Measurements from ENCODE around the gene TNFAIP8L1. TPM values are rescaled to one million over a fixed set of nuclear protein-coding genes. Genes with fewer than 3 reads are reported as not detected.

TNFAIP8L1 gene
- total RNA-seq, 1 donor from 2014 or later, result 60.1 TPM

DNA sequence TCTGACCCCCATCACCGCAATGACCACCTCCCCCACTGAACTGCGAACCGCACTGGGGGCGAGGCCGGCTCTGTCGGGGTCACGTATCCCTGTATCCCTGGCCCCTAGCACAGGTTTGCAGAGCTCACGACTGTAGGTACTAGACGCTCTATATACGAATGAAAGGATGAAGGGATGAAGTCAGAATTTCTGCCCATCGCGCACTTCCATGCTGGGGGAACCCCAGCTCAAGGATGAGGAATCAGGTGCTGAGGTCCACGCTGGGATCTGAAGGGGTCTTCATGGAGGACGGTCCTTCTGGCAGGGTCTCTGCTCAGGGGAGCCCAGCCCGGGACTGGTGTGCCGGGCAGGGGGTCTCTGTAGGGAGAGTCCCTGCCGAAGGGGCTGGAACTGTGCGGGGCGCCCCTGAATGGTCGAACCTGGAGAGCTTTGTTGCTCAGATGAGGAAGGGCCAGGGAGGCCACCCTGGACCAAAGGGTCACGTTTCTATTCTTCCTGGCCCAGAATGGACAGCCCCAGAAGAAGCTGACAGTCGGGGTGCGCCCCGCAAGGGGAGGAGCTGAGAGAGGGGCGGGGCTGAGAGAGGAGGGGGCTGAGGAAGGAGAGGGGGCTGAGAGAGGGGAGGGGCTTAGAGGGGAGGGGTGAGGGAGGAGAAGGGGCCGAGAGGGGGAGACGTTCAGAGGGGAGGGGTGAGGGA is 41.9 kb upstream of the TNFAIP8L1 start:
- DNase-seq (ENCODE audit: low spot score), result no peak
- Mint-ChIP-seq H3K9me3 (ENCODE audit: unreplicated experiment) (no peaks in the 10 kb centered on the region), H3K27ac (ENCODE audit: unreplicated experiment) (no peak overlapping the region), H3K4me1 (ENCODE audit: unreplicated experiment) (no peaks in the 10 kb centered on the region), H3K27me3 (ENCODE audit: unreplicated experiment) (peaks cover 19% of the 10 kb centered on the region), H3K4me3 (ENCODE audit: unreplicated experiment) (no peak overlapping the region), H3K36me3 (ENCODE audit: low read depth, unreplicated experiment) (no peaks in the 10 kb centered on the region)
- TF ChIP-seq CTCF (IDR thresholded peaks at IDR 0.05; ENCODE audit: unreplicated experiment), result no peak

DNA sequence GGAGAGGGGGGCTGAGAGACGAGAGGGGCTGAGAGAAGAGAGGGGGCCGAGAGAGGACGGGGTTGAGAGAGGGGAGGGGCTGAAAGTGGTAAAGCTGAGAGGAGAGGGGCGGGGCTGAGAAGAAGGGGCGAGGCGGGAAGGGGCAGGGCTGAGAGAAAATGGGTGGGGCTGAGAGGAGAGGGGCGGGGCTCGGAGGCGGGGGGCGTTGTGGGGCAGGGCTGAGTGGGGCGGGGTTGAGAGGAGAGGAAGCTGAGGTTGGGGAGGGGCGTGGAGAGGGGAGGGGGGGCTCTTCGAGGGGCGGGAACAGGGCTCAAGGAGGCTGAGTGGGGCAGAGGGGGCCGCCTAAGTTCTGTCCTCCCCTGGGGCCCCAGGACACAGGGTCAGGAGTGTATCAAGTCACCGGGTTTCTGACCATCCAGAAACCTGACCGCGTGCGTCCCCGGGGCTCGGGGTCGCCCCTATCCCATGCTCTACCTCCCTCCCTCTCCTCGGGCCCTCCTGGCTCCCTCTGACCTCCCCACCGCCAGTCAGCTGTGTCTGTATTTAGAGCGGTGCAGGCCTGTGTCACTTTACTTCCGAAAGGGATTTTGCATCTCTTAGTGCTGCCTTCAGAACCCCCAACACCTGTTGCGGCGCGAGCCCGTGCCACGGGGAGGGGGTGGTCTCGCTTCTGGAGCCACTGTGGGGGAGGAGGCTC is 41.2 kb upstream of the TNFAIP8L1 start:
- Mint-ChIP-seq H3K9me3 (ENCODE audit: unreplicated experiment) (no peaks in the 10 kb centered on the region), H3K36me3 (ENCODE audit: low read depth, unreplicated experiment) (no peaks in the 10 kb centered on the region), H3K27ac (ENCODE audit: unreplicated experiment) (no peak overlapping the region), H3K4me3 (ENCODE audit: unreplicated experiment) (no peak overlapping the region), H3K27me3 (ENCODE audit: unreplicated experiment) (peaks cover 19% of the 10 kb centered on the region), H3K4me1 (ENCODE audit: unreplicated experiment) (no peaks in the 10 kb centered on the region)
- TF ChIP-seq CTCF (IDR thresholded peaks at IDR 0.05; ENCODE audit: unreplicated experiment), result no peak
- peak; percentile 60 for DNase-seq (ENCODE audit: low spot score)

- DNase-seq (ENCODE audit: low spot score), result no peak
- no peak overlapping the region for H3K4me3 Mint-ChIP-seq (ENCODE audit: unreplicated experiment)
- TF ChIP-seq CTCF (IDR thresholded peaks at IDR 0.05; ENCODE audit: unreplicated experiment), result no peak
- H3K36me3 Mint-ChIP-seq (ENCODE audit: low read depth, unreplicated experiment), result no peaks in the 10 kb centered on the region
- no peak overlapping the region for H3K27ac Mint-ChIP-seq (ENCODE audit: unreplicated experiment)
- H3K4me1 Mint-ChIP-seq (ENCODE audit: unreplicated experiment), result no peaks in the 10 kb centered on the region
- peaks cover 19% of the 10 kb centered on the region for H3K27me3 Mint-ChIP-seq (ENCODE audit: unreplicated experiment)
- no peaks in the 10 kb centered on the region for H3K9me3 Mint-ChIP-seq (ENCODE audit: unreplicated experiment)
Observed at GRCh38 chr19:4598712-4599111, 40.6 kb upstream of the TNFAIP8L1 start.

DNA sequence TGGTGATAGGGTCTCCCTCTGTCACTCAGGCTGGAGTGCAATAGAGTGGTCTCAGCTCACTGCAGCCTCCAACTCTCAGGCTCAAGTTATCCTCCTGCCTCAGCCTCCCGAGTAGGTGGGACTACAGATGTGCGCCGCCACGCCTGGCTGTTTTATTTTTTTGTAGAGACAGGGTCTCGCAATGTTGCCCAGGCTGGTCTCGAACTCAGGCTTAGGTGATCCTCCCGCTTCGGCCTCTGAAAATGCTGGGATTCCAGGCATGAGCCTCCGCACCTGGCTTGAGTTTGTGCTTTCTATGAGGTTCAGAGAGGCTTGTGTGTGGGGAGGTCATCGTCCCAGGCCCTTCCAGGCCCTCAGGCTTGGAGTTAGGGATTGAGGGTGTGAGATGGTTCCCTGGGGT is 39.2 kb upstream of the TNFAIP8L1 start:
- H3K27me3 Mint-ChIP-seq (ENCODE audit: unreplicated experiment), result peaks cover 16% of the 10 kb centered on the region
- DNase-seq (ENCODE audit: low spot score), result no peak
- H3K4me3 Mint-ChIP-seq (ENCODE audit: unreplicated experiment), result no peak overlapping the region
- no peaks in the 10 kb centered on the region for H3K9me3 Mint-ChIP-seq (ENCODE audit: unreplicated experiment)
- H3K4me1 Mint-ChIP-seq (ENCODE audit: unreplicated experiment), result no peaks in the 10 kb centered on the region
- H3K27ac Mint-ChIP-seq (ENCODE audit: unreplicated experiment), result no peak overlapping the region
- no peaks in the 10 kb centered on the region for H3K36me3 Mint-ChIP-seq (ENCODE audit: low read depth, unreplicated experiment)
- no peak for TF ChIP-seq CTCF (IDR thresholded peaks at IDR 0.05; ENCODE audit: unreplicated experiment)

DNA sequence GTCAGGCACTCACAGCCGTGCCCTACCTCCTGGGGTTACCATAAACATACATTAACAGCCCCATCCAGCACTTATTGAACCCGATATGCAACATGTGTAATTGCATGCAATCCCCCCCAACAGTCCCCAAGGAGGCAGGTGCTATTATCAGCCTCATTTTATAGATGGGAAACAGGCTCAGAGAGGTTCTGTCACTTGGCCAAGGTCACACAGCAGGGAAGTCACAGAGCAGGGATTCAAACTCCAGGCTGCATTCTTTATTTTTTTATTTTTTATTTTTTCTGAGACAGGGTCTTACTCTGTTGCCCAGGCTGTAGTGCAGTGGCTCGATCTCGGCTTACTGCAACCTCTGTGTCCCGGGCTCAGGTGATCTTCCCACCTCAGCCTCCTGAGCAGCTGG is 38.4 kb upstream of the TNFAIP8L1 start:
- no peaks in the 10 kb centered on the region for H3K36me3 Mint-ChIP-seq (ENCODE audit: low read depth, unreplicated experiment)
- H3K4me3 Mint-ChIP-seq (ENCODE audit: unreplicated experiment), result no peak overlapping the region
- no peaks in the 10 kb centered on the region for H3K9me3 Mint-ChIP-seq (ENCODE audit: unreplicated experiment)
- no peaks in the 10 kb centered on the region for H3K4me1 Mint-ChIP-seq (ENCODE audit: unreplicated experiment)
- no peak for TF ChIP-seq CTCF (IDR thresholded peaks at IDR 0.05; ENCODE audit: unreplicated experiment)
- peaks cover 14% of the 10 kb centered on the region for H3K27me3 Mint-ChIP-seq (ENCODE audit: unreplicated experiment)
- H3K27ac Mint-ChIP-seq (ENCODE audit: unreplicated experiment), result no peak overlapping the region
- no peak for DNase-seq (ENCODE audit: low spot score)

All from endothelial cell (in vitro differentiated cells).